Caco-2 (cell line): Measurements from ENCODE around the gene CNTN1. TPM values are rescaled to one million over a fixed set of nuclear protein-coding genes. Genes with fewer than 3 reads are reported as not detected.

Experiments used
- BruUV-seq: library from RNA; stranded (reverse); fragments of 400-500 nt; replicated peaks from 2 replicates; lab custom pipeline; 2021; lab: Mats Ljungman, UMichigan
- CTCF ChIA-PET: fragments of 300-600 bp; sonication (Branson Sonifier 250); formaldehyde crosslinking; loops from one replicate; lab custom pipeline; 2022; ENCODE audit warnings: antibody characterized with exemption; lab: Charles Lee
- POLR2A ChIA-PET: fragments of 300-600 bp; sonication (Branson Sonifier 250); formaldehyde crosslinking; loops from one replicate; lab custom pipeline; 2022; ENCODE audit warnings: antibody characterized with exemption; lab: Charles Lee
- DNase-seq, 2 experiments: peaks; one replicate each; pipeline versions ENCODE4 v3.0.0 to v3.0.0-alpha.2; 2020 to 2022
- H3K27me3 ChIP-seq: replicated peaks from 2 replicates; pipeline ENCODE4 v1.6.0; 2011; ENCODE audit warnings: low read length; ENCODE audit not compliant: control insufficient read depth, insufficient read depth
- H3K36me3 ChIP-seq: 2 replicates; pipeline ENCODE4 v1.5.1; 2011; ENCODE audit warnings: low read length; ENCODE audit not compliant: control insufficient read depth, insufficient read depth
- H3K4me1 ChIP-seq: fragments of 250-450 bp; sonication (Bioruptor Pico); 2 replicates; pipeline ENCODE4 v1.5.1; 2020; ENCODE audit warnings: mild to moderate bottlenecking
- H3K4me3 ChIP-seq: 2 replicates; pipeline ENCODE4 v1.5.1; 2011; ENCODE audit warnings: low read depth, mild to moderate bottlenecking, control low read depth, low read length
- H3K9me3 ChIP-seq: fragments of 250-450 bp; sonication (Bioruptor Pico); 2 replicates; pipeline ENCODE4 v1.5.1; 2020; ENCODE audit warnings: mild to moderate bottlenecking, moderate library complexity
- H3K27ac Mint-ChIP-seq: one replicate; pipeline ENCODE4 v1.8.0; 2022; ENCODE audit warnings: mixed read lengths; ENCODE audit not compliant: unreplicated experiment
- H3K27me3 Mint-ChIP-seq: one replicate; pipeline ENCODE4 v1.8.0; 2022; ENCODE audit warnings: mixed read lengths; ENCODE audit not compliant: insufficient read depth, unreplicated experiment
- H3K36me3 Mint-ChIP-seq: one replicate; pipeline ENCODE4 v1.8.0; 2022; ENCODE audit warnings: mild to moderate bottlenecking, mixed read lengths; ENCODE audit not compliant: insufficient read depth, unreplicated experiment
- H3K4me1 Mint-ChIP-seq: one replicate; pipeline ENCODE4 v1.8.0; 2022; ENCODE audit warnings: low read depth, mixed read lengths; ENCODE audit not compliant: unreplicated experiment
- H3K4me3 Mint-ChIP-seq: one replicate; pipeline ENCODE4 v1.8.0; 2022; ENCODE audit warnings: mild to moderate bottlenecking, moderate library complexity, mixed read lengths; ENCODE audit not compliant: unreplicated experiment
- H3K9me3 Mint-ChIP-seq: one replicate; pipeline ENCODE4 v1.8.0; 2022; ENCODE audit warnings: mixed read lengths; ENCODE audit not compliant: unreplicated experiment
- CTCF ChIP-seq, 2 experiments: fragments of 200-600 bp in 1 of 2; IDR thresholded peaks; 1 replicate in 1 of 2; 2 replicates in 1 of 2; pipeline versions ENCODE4 v1.5.1 to v1.8.0; 2011 to 2022; ENCODE audit warnings: antibody characterized with exemption in 1 of 2, control low read depth in 1 of 2, inconsistent platforms in 1 of 2, low read depth in 1 of 2, low read length in 1 of 2, mild to moderate bottlenecking in 1 of 2, moderate library complexity in 1 of 2; ENCODE audit not compliant: insufficient read depth in 1 of 2, severe bottlenecking in 1 of 2, unreplicated experiment in 1 of 2
- intact Hi-C: fragments of 100-400 bp; cut with micrococcal nuclease; formaldehyde crosslinking; loops from one replicate; pipeline ENCODE4 v1.10.0; 2022; ENCODE audit not compliant: unreplicated experiment
- total RNA-seq: library from RNA; stranded (reverse); gene quantifications from 2 replicates; pipeline ENCODE4 v1.2.3, GENCODE V29; 2022

Gene CNTN1
- total RNA-seq, 1 experiment from 2014 or later: not detected

- H3K36me3 Mint-ChIP-seq: no peaks in the 10 kb centered on the region
- POLR2A ChIA-PET: no interaction called here
- DNase-seq: no peak
Measured at GRCh38 chr12:41011939-41012338, 319.7 kb downstream of the CNTN1 start.

GRCh38 chr12:41013881-41014642 lies 321.8 kb downstream of the CNTN1 start:
- no TSS peak for BruUV-seq
- POLR2A ChIA-PET: no interaction called here
- Mint-ChIP-seq H3K27ac (no peak overlapping the region), H3K36me3 (no peaks in the 10 kb centered on the region), H3K27me3 (no peaks in the 10 kb centered on the region), H3K4me1 (no peaks in the 10 kb centered on the region), H3K9me3 (peaks cover 41% of the 10 kb centered on the region), H3K4me3 (no peak overlapping the region)
- TF ChIP-seq CTCF (IDR thresholded peaks at IDR 0.05; ENCODE audit: insufficient read depth in 1 of 2, low read depth in 1 of 2, low read length in 1 of 2, severe bottlenecking in 1 of 2, unreplicated experiment in 1 of 2): no peak
- DNase-seq: no peak
- CTCF ChIA-PET: no interaction called here
- no peak overlapping the region for H3K4me3 ChIP-seq
- H3K27me3 ChIP-seq: no peaks in the 10 kb centered on the region
- intact Hi-C loops: no loop called here
- no peaks in the 10 kb centered on the region for H3K4me1 ChIP-seq
- H3K9me3 ChIP-seq: no peaks in the 10 kb centered on the region; the same call in 1 of the 2 replicates
- H3K36me3 ChIP-seq: no peaks in the 10 kb centered on the region

More at GRCh38 chr12:41011939-41012338, 319.7 kb downstream of the CNTN1 start:
- H3K4me3 Mint-ChIP-seq: no peak overlapping the region
- no TSS peak for BruUV-seq
- peaks cover 10% of the 10 kb centered on the region for H3K9me3 ChIP-seq
- peaks cover 61% of the 10 kb centered on the region for H3K9me3 Mint-ChIP-seq
- no peak overlapping the region for H3K4me3 ChIP-seq
- H3K4me1 ChIP-seq: no peaks in the 10 kb centered on the region
- no peaks in the 10 kb centered on the region for H3K27me3 ChIP-seq
- intact Hi-C loops: no loop called here
- H3K27me3 Mint-ChIP-seq: no peaks in the 10 kb centered on the region
- no peak for TF ChIP-seq CTCF (IDR thresholded peaks at IDR 0.05; ENCODE audit: insufficient read depth in 1 of 2, low read depth in 1 of 2, low read length in 1 of 2, severe bottlenecking in 1 of 2, unreplicated experiment in 1 of 2)
- no peaks in the 10 kb centered on the region for H3K4me1 Mint-ChIP-seq
- CTCF ChIA-PET: no interaction called here
- H3K27ac Mint-ChIP-seq: no peak overlapping the region
- H3K36me3 ChIP-seq: no peaks in the 10 kb centered on the region

- ChIA-PET CTCF (no interaction called here), POLR2A (no interaction called here)
Measured at GRCh38 chr12:41014643-41015020, 322.4 kb downstream of the CNTN1 start.

More at GRCh38 chr12:41014643-41015020, 322.4 kb downstream of the CNTN1 start:
- H3K9me3 ChIP-seq: no peaks in the 10 kb centered on the region; the same call in 1 of the 2 replicates
- Mint-ChIP-seq H3K36me3 (no peaks in the 10 kb centered on the region), H3K4me3 (no peak overlapping the region), H3K4me1 (no peaks in the 10 kb centered on the region), H3K27ac (no peak overlapping the region), H3K9me3 (peaks cover 41% of the 10 kb centered on the region), H3K27me3 (no peaks in the 10 kb centered on the region)
- no peak for TF ChIP-seq CTCF (IDR thresholded peaks at IDR 0.05; ENCODE audit: insufficient read depth in 1 of 2, low read depth in 1 of 2, low read length in 1 of 2, severe bottlenecking in 1 of 2, unreplicated experiment in 1 of 2)
- H3K27me3 ChIP-seq: no peaks in the 10 kb centered on the region
- H3K4me1 ChIP-seq: no peaks in the 10 kb centered on the region
- intact Hi-C loops: no loop called here
- H3K36me3 ChIP-seq: no peaks in the 10 kb centered on the region
- no TSS peak for BruUV-seq
- DNase-seq: no peak
- no peak overlapping the region for H3K4me3 ChIP-seq
